HG02642 (cell line): ENCODE measurements around the gene KDM8.
"Not testable (repeated sequence)": the region's sequence is repeated elsewhere in the genome, so short reads cannot be mapped to it uniquely, and the experiment has no call there.

Experiments used
- ATAC-seq: cut with Tn5 transposase; IDR thresholded peaks from one replicate; pipeline ENCODE4 v1.9.1; 2021; ENCODE audit warnings: mild to moderate bottlenecking; ENCODE audit not compliant: unreplicated experiment, poor library complexity

The KDM8 gene

GRCh38 chr16:27190316-27190871 lies 12.9 kb upstream of the KDM8 start:
- no peak for ATAC-seq

GRCh38 chr16:27191352-27191924 lies 11.9 kb upstream of the KDM8 start:
- ATAC-seq = no peak

- no peak for ATAC-seq
Observed at GRCh38 chr16:27193300-27193990, 9.9 kb upstream of the KDM8 start.

GRCh38 chr16:27195076-27195741 lies 8.1 kb upstream of the KDM8 start:
- ATAC-seq = no peak

- no peak for ATAC-seq
Observed at GRCh38 chr16:27195941-27196595, 7.3 kb upstream of the KDM8 start.

GRCh38 chr16:27197004-27197403 lies 6.3 kb upstream of the KDM8 start:
- ATAC-seq = no peak

- no peak for ATAC-seq
Observed at GRCh38 chr16:27198451-27199234, 4.7 kb upstream of the KDM8 start.

- no peak for ATAC-seq
Observed at GRCh38 chr16:27199235-27199586, 4.1 kb upstream of the KDM8 start.

- ATAC-seq = no peak
Observed at GRCh38 chr16:27199736-27200135, 3.6 kb upstream of the KDM8 start.

- not testable (repeated sequence) for ATAC-seq
Observed at GRCh38 chr16:27200914-27201313, 2.4 kb upstream of the KDM8 start.

GRCh38 chr16:27202923-27203506 lies 311 bp upstream of the KDM8 start:
- peak; percentile 69 for ATAC-seq

- ATAC-seq = no peak
Observed at GRCh38 chr16:27204312-27204915, 1.1 kb downstream of the KDM8 start.

GRCh38 chr16:27205423-27206065 lies 2.2 kb downstream of the KDM8 start:
- no peak for ATAC-seq

GRCh38 chr16:27207121-27207520 lies 3.8 kb downstream of the KDM8 start:
- ATAC-seq = not testable (repeated sequence)

- no peak for ATAC-seq
Observed at GRCh38 chr16:27208081-27208680, 4.9 kb downstream of the KDM8 start.

GRCh38 chr16:27208796-27209195 lies 5.5 kb downstream of the KDM8 start:
- no peak for ATAC-seq

GRCh38 chr16:27209591-27209990 lies 6.3 kb downstream of the KDM8 start:
- ATAC-seq = no peak

- ATAC-seq = no peak
Observed at GRCh38 chr16:27210174-27210573, 6.8 kb downstream of the KDM8 start.

- ATAC-seq = no peak
Observed at GRCh38 chr16:27211026-27211425, 7.7 kb downstream of the KDM8 start.
